Effector memory CD8-positive, alpha-beta T cell (primary cell): ENCODE data around the gene HOXA10.

ENCODE experiments used
- ATAC-seq: fragments of 150-1000 bp; cut with Tn5 transposase; replicated peaks from 2 replicates; pipeline ENCODE4 v1.10.0; 2021; ENCODE audit warnings: mild to moderate bottlenecking, moderate library complexity
- DNase-seq, 3 experiments: peaks; one replicate each; pipeline ENCODE4 v3.0.0; 2021
- H3K27ac Mint-ChIP-seq, 2 donors: one replicate each; pipeline ENCODE4 v1.8.0; 2022; ENCODE audit warnings: mild to moderate bottlenecking in 2 of 2, mixed read lengths in 2 of 2, moderate library complexity in 2 of 2
- H3K27me3 Mint-ChIP-seq, 2 donors: one replicate each; pipeline ENCODE4 v1.8.0; 2022; ENCODE audit warnings: mixed read lengths in 2 of 2
- H3K36me3 Mint-ChIP-seq: one replicate; pipeline ENCODE4 v1.8.0; 2022; ENCODE audit warnings: mild to moderate bottlenecking, moderate library complexity, mixed read lengths; ENCODE audit not compliant: insufficient read depth
- H3K4me1 Mint-ChIP-seq, 2 donors: one replicate each; pipeline ENCODE4 v1.8.0; 2022; ENCODE audit warnings: low read depth in 2 of 2, mixed read lengths in 2 of 2
- H3K4me3 Mint-ChIP-seq, 2 donors: one replicate each; pipeline ENCODE4 v1.8.0; 2022; ENCODE audit warnings: mild to moderate bottlenecking in 2 of 2, mixed read lengths in 2 of 2, moderate library complexity in 2 of 2
- H3K9me3 Mint-ChIP-seq, 2 donors: one replicate each; pipeline ENCODE4 v1.8.0; 2022; ENCODE audit warnings: mixed read lengths in 2 of 2

The HOXA10 gene

GRCh38 chr7:27128776-27129728 is 45.1 kb downstream of the HOXA10 start:
- Mint-ChIP-seq H3K4me1 (no peaks in the 10 kb centered on the region), H3K27me3 (peaks cover 65 to 69% of the 10 kb centered on the region in 2 donors)
- DNase-seq = no peak

GRCh38 chr7:27128034-27128433 is 46.1 kb downstream of the HOXA10 start:
- Mint-ChIP-seq H3K27me3 (peaks cover 62 to 63% of the 10 kb centered on the region in 2 donors), H3K9me3 (no peaks in the 10 kb centered on the region)
- no peak for ATAC-seq

More at GRCh38 chr7:27128776-27129728, 45.1 kb downstream of the HOXA10 start:
- ATAC-seq = no peak
- H3K27ac Mint-ChIP-seq = no peak overlapping the region
- H3K4me3 Mint-ChIP-seq = peak overlapping the region; percentile 61 to 65
- peaks cover 6% of the 10 kb centered on the region for H3K36me3 Mint-ChIP-seq
- no peaks in the 10 kb centered on the region for H3K9me3 Mint-ChIP-seq

GRCh38 chr7:27126596-27127327 is 47.4 kb downstream of the HOXA10 start:
- Mint-ChIP-seq H3K36me3 (peaks cover 9% of the 10 kb centered on the region), H3K27me3 (peaks cover 58 to 60% of the 10 kb centered on the region in 2 donors), H3K27ac (no peak overlapping the region), H3K4me3 (no peak overlapping the region), H3K9me3 (no peaks in the 10 kb centered on the region), H3K4me1 (no peaks in the 10 kb centered on the region)
- ATAC-seq (no peak), DNase-seq (no peak)

More at GRCh38 chr7:27128034-27128433, 46.1 kb downstream of the HOXA10 start:
- Mint-ChIP-seq H3K4me1 (no peaks in the 10 kb centered on the region), H3K4me3 (no peak overlapping the region), H3K36me3 (peaks cover 6% of the 10 kb centered on the region), H3K27ac (no peak overlapping the region)
- DNase-seq = no peak

- no peak overlapping the region for H3K27ac Mint-ChIP-seq
- no peaks in the 10 kb centered on the region for H3K4me1 Mint-ChIP-seq
- peaks cover 4% of the 10 kb centered on the region for H3K36me3 Mint-ChIP-seq
- no peak overlapping the region for H3K4me3 Mint-ChIP-seq
- ATAC-seq (no peak), DNase-seq (no peak)
- peaks cover 54 to 60% of the 10 kb centered on the region in 2 donors for H3K27me3 Mint-ChIP-seq
- H3K9me3 Mint-ChIP-seq = no peaks in the 10 kb centered on the region
Observed at GRCh38 chr7:27125986-27126394, 48.1 kb downstream of the HOXA10 start.

- Mint-ChIP-seq H3K27ac (no peak overlapping the region), H3K9me3 (no peaks in the 10 kb centered on the region), H3K4me3 (no peak overlapping the region), H3K4me1 (no peaks in the 10 kb centered on the region), H3K27me3 (peaks cover 54 to 60% of the 10 kb centered on the region in 2 donors), H3K36me3 (peaks cover 3% of the 10 kb centered on the region)
- no peak for DNase-seq
- no peak for ATAC-seq
Observed at GRCh38 chr7:27124902-27125689, 49.0 kb downstream of the HOXA10 start.

- H3K27ac Mint-ChIP-seq = peak overlapping the region in 1 of 2 donors; percentile 68
- DNase-seq (no peak), ATAC-seq (no peak)
- H3K27me3 Mint-ChIP-seq = peaks cover 52 to 59% of the 10 kb centered on the region in 2 donors
- H3K9me3 Mint-ChIP-seq = no peaks in the 10 kb centered on the region
- H3K4me1 Mint-ChIP-seq = no peaks in the 10 kb centered on the region
- no peak overlapping the region for H3K4me3 Mint-ChIP-seq
- H3K36me3 Mint-ChIP-seq = peaks cover 3% of the 10 kb centered on the region
Observed at GRCh38 chr7:27124096-27124901, 49.8 kb downstream of the HOXA10 start.

GRCh38 chr7:27123477-27124053 is 50.6 kb downstream of the HOXA10 start:
- Mint-ChIP-seq H3K27me3 (peaks cover 44 to 52% of the 10 kb centered on the region in 2 donors), H3K4me3 (no peak overlapping the region), H3K9me3 (no peaks in the 10 kb centered on the region), H3K36me3 (peaks cover 3% of the 10 kb centered on the region), H3K4me1 (no peaks in the 10 kb centered on the region), H3K27ac (peak overlapping the region in 1 of 2 donors; percentile 68)
- ATAC-seq = no peak
- DNase-seq = no peak

- Mint-ChIP-seq H3K27ac (no peak overlapping the region), H3K36me3 (peaks cover 3% of the 10 kb centered on the region), H3K4me1 (no peaks in the 10 kb centered on the region), H3K9me3 (no peaks in the 10 kb centered on the region), H3K27me3 (peaks cover 41 to 50% of the 10 kb centered on the region in 2 donors), H3K4me3 (no peak overlapping the region)
- ATAC-seq (no peak), DNase-seq (no peak)
Observed at GRCh38 chr7:27123007-27123476, 51.1 kb downstream of the HOXA10 start.

GRCh38 chr7:27122077-27122910 is 51.8 kb downstream of the HOXA10 start:
- DNase-seq (no peak), ATAC-seq (no peak)
- Mint-ChIP-seq H3K36me3 (peaks cover 3% of the 10 kb centered on the region), H3K4me1 (no peaks in the 10 kb centered on the region), H3K27me3 (peaks cover 34 to 50% of the 10 kb centered on the region in 2 donors), H3K27ac (no peak overlapping the region), H3K9me3 (no peaks in the 10 kb centered on the region), H3K4me3 (no peak overlapping the region)

GRCh38 chr7:27121684-27122076 is 52.4 kb downstream of the HOXA10 start:
- ATAC-seq (no peak), DNase-seq (no peak)
- H3K27me3 Mint-ChIP-seq = peaks cover 28 to 49% of the 10 kb centered on the region in 2 donors
- peaks cover 3% of the 10 kb centered on the region for H3K36me3 Mint-ChIP-seq
- H3K27ac Mint-ChIP-seq = no peak overlapping the region
- no peaks in the 10 kb centered on the region for H3K9me3 Mint-ChIP-seq
- no peak overlapping the region for H3K4me3 Mint-ChIP-seq
- no peaks in the 10 kb centered on the region for H3K4me1 Mint-ChIP-seq
